Tibial nerve (tissue), 4 donors: ENCODE data around the gene IL1RAP. TPM values are rescaled to one million over a fixed set of nuclear protein-coding genes. Genes with fewer than 3 reads are reported as not detected.
"Not testable (repeated sequence)": the region's sequence is repeated elsewhere in the genome, so short reads cannot be mapped to it uniquely, and the experiment has no call there.

Experiments used
- DNase-seq, 2 donors: peaks; one replicate each; pipeline ENCODE4 v3.0.0-alpha.2; 2019; ENCODE audit warnings: low spot score in 2 of 2
- H3K27ac ChIP-seq, 4 donors: fragments of 200-600 bp; sonication (generic) in 3 of 4; one replicate each; pipeline ENCODE4 v1.5.1; 2017 to 2019; ENCODE audit warnings: mild to moderate bottlenecking in 1 of 4
- H3K27me3 ChIP-seq, 2 donors: fragments of 200-600 bp; sonication (generic) in 1 of 2; one replicate each; pipeline versions ENCODE4 v1.5.1 to v1.6.0; 2017 to 2019
- H3K36me3 ChIP-seq, 3 donors: fragments of 200-600 bp; sonication (generic); one replicate each; pipeline ENCODE4 v1.5.1; 2018 to 2019
- H3K4me1 ChIP-seq, 4 donors: fragments of 200-600 bp; sonication (generic) in 3 of 4; one replicate each; pipeline ENCODE4 v1.5.1; 2017 to 2019
- H3K4me3 ChIP-seq, 4 donors: fragments of 200-600 bp; sonication (generic) in 3 of 4; one replicate each; pipeline ENCODE4 v1.5.1; 2017 to 2019; ENCODE audit warnings: mild to moderate bottlenecking in 1 of 4, moderate library complexity in 1 of 4
- H3K9me3 ChIP-seq, 4 donors: fragments of 200-600 bp; sonication (generic) in 3 of 4; one replicate each; pipeline ENCODE4 v1.5.1; 2017 to 2019
- CTCF ChIP-seq, 5 experiments: fragments of 200-600 bp in 3 of 5; fragments of 450-650 bp in 2 of 5; sonication (generic) in 3 of 5; IDR thresholded peaks; one replicate each; pipeline ENCODE4 v1.5.1; 2016 to 2019; ENCODE audit warnings: antibody characterized with exemption in 5 of 5, mild to moderate bottlenecking in 3 of 5, moderate library complexity in 2 of 5
- EP300 ChIP-seq, 2 donors: sonication (generic); formaldehyde crosslinking; IDR thresholded peaks; one replicate each; pipeline ENCODE4 v1.6.1; 2017; ENCODE audit warnings: antibody characterized with exemption in 2 of 2, mild to moderate bottlenecking in 1 of 2
- POLR2A ChIP-seq, 2 donors: fragments of 450-650 bp; IDR thresholded peaks; one replicate each; pipeline ENCODE4 v1.6.1; 2017; ENCODE audit warnings: antibody characterized with exemption in 2 of 2, mild to moderate bottlenecking in 2 of 2, moderate library complexity in 2 of 2
- WGBS, 2 donors: methylation state at CpG; one replicate each; pipeline ENCODE4 v1.1.5; 2018; 5-methylcytosine and 5-hydroxymethylcytosine counted together
- total RNA-seq, 4 donors: library from RNA; depleted of rRNA; stranded (reverse); fragments of >200 nt; gene quantifications; one replicate each; pipeline ENCODE4 v1.1.0, GENCODE V29; 2016

The IL1RAP gene
- 10 to 100 TPM in 2 of 4 donors, 1 to 10 TPM in 2; 7.2 to 24.5 (median 11.8) TPM for total RNA-seq

GRCh38 chr3:190513409-190514370, at the start of gene IL1RAP:
Gene IL1RAP (plus strand): TSS chr3:190514085. CDS start chr3:190564290, 50,205 bp downstream.
- Histone ChIP-seq H3K36me3 (no peaks in the 10 kb centered on the region), H3K27ac (peak within 1 kb of the TSS; percentile 58 to 88 (median 75)), H3K4me1 (peaks cover 0 to 23% (median 0%) of the 10 kb centered on the region in 4 donors), H3K9me3 (no peaks in the 10 kb centered on the region), H3K27me3 (no peaks in the 10 kb centered on the region), H3K4me3 (peak within 1 kb of the TSS; percentile 51 to 93 (median 67))
- 0 to 1% methylated on average over 33 to 41 of the region's 76 CpGs for WGBS, 2 donors
- DNase-seq = peak; percentile 75 to 79
- TF ChIP-seq CTCF (IDR thresholded peaks at IDR 0.05) = peak; percentile 67 to 95 (median 92)
- peak; percentile 63 to 72 for TF ChIP-seq POLR2A (IDR thresholded peaks at IDR 0.05)
- TF ChIP-seq EP300 (IDR thresholded peaks at IDR 0.05) = peak in 1 of 2 donors; percentile 75

- Histone ChIP-seq H3K9me3 (peaks cover 0 to 22% (median 0%) of the 10 kb centered on the region in 4 donors), H3K27me3 (no peaks in the 10 kb centered on the region), H3K27ac (no peak overlapping the region), H3K4me1 (no peaks in the 10 kb centered on the region), H3K36me3 (no peaks in the 10 kb centered on the region), H3K4me3 (no peak overlapping the region)
- TF ChIP-seq POLR2A (IDR thresholded peaks at IDR 0.05) = no peak
- TF ChIP-seq EP300 (IDR thresholded peaks at IDR 0.05) = no peak
- TF ChIP-seq CTCF (IDR thresholded peaks at IDR 0.05) = no peak
- DNase-seq = no peak
Observed at GRCh38 chr3:190467922-190468321, 46.0 kb upstream of the IL1RAP start.

- H3K27me3 ChIP-seq = not testable (repeated sequence)
- 95 to 98% methylated on average over 8 to 20 of the region's 25 CpGs for WGBS, 2 donors
Observed at GRCh38 chr3:190473261-190473660, 40.6 kb upstream of the IL1RAP start.

GRCh38 chr3:190481779-190482178, 32.1 kb upstream of the IL1RAP start:
- Histone ChIP-seq H3K36me3 (no peaks in the 10 kb centered on the region), H3K4me1 (peaks cover 0 to 3% (median 0%) of the 10 kb centered on the region in 4 donors), H3K27ac (no peak overlapping the region), H3K27me3 (no peaks in the 10 kb centered on the region), H3K9me3 (no peaks in the 10 kb centered on the region), H3K4me3 (no peak overlapping the region)
- no peak for DNase-seq
- TF ChIP-seq POLR2A (IDR thresholded peaks at IDR 0.05) (no peak), EP300 (IDR thresholded peaks at IDR 0.05) (no peak), CTCF (IDR thresholded peaks at IDR 0.05) (no peak)
- 74 to 79% methylated on average over 2 of the region's 2 CpGs for WGBS, 2 donors

More at GRCh38 chr3:190473261-190473660, 40.6 kb upstream of the IL1RAP start:
- H3K9me3 ChIP-seq = peaks cover 0 to 22% (median 0%) of the 10 kb centered on the region in 4 donors
- not testable (repeated sequence) for H3K4me3 ChIP-seq, H3K27ac ChIP-seq, H3K4me1 ChIP-seq, H3K36me3 ChIP-seq, DNase-seq

GRCh38 chr3:190485830-190486532, 27.9 kb upstream of the IL1RAP start:
- no peaks in the 10 kb centered on the region for H3K9me3 ChIP-seq
- H3K27ac ChIP-seq = no peak overlapping the region
- H3K36me3 ChIP-seq = no peaks in the 10 kb centered on the region
- no peak overlapping the region for H3K4me3 ChIP-seq
- H3K27me3 ChIP-seq = no peaks in the 10 kb centered on the region
- no peak for DNase-seq
- H3K4me1 ChIP-seq = peaks cover 0 to 3% (median 0%) of the 10 kb centered on the region in 4 donors
- 32 to 33% methylated on average over 6 of the region's 6 CpGs for WGBS, 2 donors
- TF ChIP-seq CTCF (IDR thresholded peaks at IDR 0.05) = no peak
